Ecto neural progenitor cell (in vitro differentiated cells): ENCODE measurements around the gene AGAP6.
"Not testable (repeated sequence)": the region's sequence is repeated elsewhere in the genome, so short reads cannot be mapped to it uniquely, and the experiment has no call there.

Experiments
- DNase-seq: peaks from one replicate; pipeline ENCODE4 v3.0.0-alpha.2; 2018; ENCODE audit warnings: low spot score

The AGAP6 gene

GRCh38 chr10:50025627-50026026 is 37.4 kb downstream of the AGAP6 start:
- no peak for DNase-seq

GRCh38 chr10:50027195-50027594 is 39.0 kb downstream of the AGAP6 start:
- no peak for DNase-seq

- no peak for DNase-seq
Observed at GRCh38 chr10:50033481-50033880, 45.3 kb downstream of the AGAP6 start.

- not testable (repeated sequence) for DNase-seq
Observed at GRCh38 chr10:50035337-50035736, 47.1 kb downstream of the AGAP6 start.

GRCh38 chr10:50044941-50045664 is 56.9 kb downstream of the AGAP6 start:
- DNase-seq, result no peak

GRCh38 chr10:50046457-50046856 is 58.3 kb downstream of the AGAP6 start:
- DNase-seq, result not testable (repeated sequence)

- not testable (repeated sequence) for DNase-seq
Observed at GRCh38 chr10:50047594-50047993, 59.4 kb downstream of the AGAP6 start.

- DNase-seq, result not testable (repeated sequence)
Observed at GRCh38 chr10:50051995-50052660, 63.9 kb downstream of the AGAP6 start.

- not testable (repeated sequence) for DNase-seq
Observed at GRCh38 chr10:50052778-50053376, 64.7 kb downstream of the AGAP6 start.

- not testable (repeated sequence) for DNase-seq
Observed at GRCh38 chr10:50055494-50056292, 67.5 kb downstream of the AGAP6 start.

- not testable (repeated sequence) for DNase-seq
Observed at GRCh38 chr10:50056654-50057053, 68.4 kb downstream of the AGAP6 start.

- DNase-seq, result not testable (repeated sequence)
Observed at GRCh38 chr10:50058727-50059126, 70.5 kb downstream of the AGAP6 start.

- DNase-seq, result not testable (repeated sequence)
Observed at GRCh38 chr10:50059946-50060345, 71.7 kb downstream of the AGAP6 start.
